ENCODE data around the gene IFNA4.
"Not testable (repeated sequence)": the region's sequence is repeated elsewhere in the genome, so short reads cannot be mapped to it uniquely, and the experiment has no call there.

The IFNA4 gene

GRCh38 chr9:21187487-21187886, at the start of gene IFNA4:
Gene IFNA4 (minus strand): TSS chr9:21187587. CDS start chr9:21187531, 56 bp downstream.
- DNase-seq (ENCODE audit: low read depth in 2 of 2) = not testable (repeated sequence)

- not testable (repeated sequence) for DNase-seq (ENCODE audit: low read depth in 2 of 2)
Observed at GRCh38 chr9:21236360-21236714, 49.0 kb upstream of the IFNA4 start.

GRCh38 chr9:21235468-21236359, 48.3 kb upstream of the IFNA4 start:
- not testable (repeated sequence) for DNase-seq (ENCODE audit: low read depth in 2 of 2)

GRCh38 chr9:21234153-21234687, 46.8 kb upstream of the IFNA4 start:
- no peak for DNase-seq (ENCODE audit: low read depth in 2 of 2)

GRCh38 chr9:21233258-21233657, 45.9 kb upstream of the IFNA4 start:
- no peak for DNase-seq (ENCODE audit: low read depth in 2 of 2)

- no peak for DNase-seq (ENCODE audit: low read depth in 2 of 2)
Observed at GRCh38 chr9:21228122-21228521, 40.7 kb upstream of the IFNA4 start, which contains the start of gene IFNA17. Gene IFNA17 (minus strand): TSS chr9:21228222. CDS start chr9:21228173, 49 bp downstream.

- not testable (repeated sequence) for DNase-seq (ENCODE audit: low read depth in 2 of 2)
Observed at GRCh38 chr9:21217211-21217610, 29.8 kb upstream of the IFNA4 start, which contains the start of gene IFNA16. Gene IFNA16 (minus strand): TSS chr9:21217311. CDS start chr9:21217305, 6 bp downstream.

- not testable (repeated sequence) for DNase-seq (ENCODE audit: low read depth in 2 of 2)
Observed at GRCh38 chr9:21213411-21214326, 26.3 kb upstream of the IFNA4 start.

- DNase-seq (ENCODE audit: low read depth in 2 of 2) = not testable (repeated sequence)
Observed at GRCh38 chr9:21212160-21212559, 24.8 kb upstream of the IFNA4 start.

GRCh38 chr9:21210782-21211181, 23.4 kb upstream of the IFNA4 start:
- not testable (repeated sequence) for DNase-seq (ENCODE audit: low read depth in 2 of 2)

GRCh38 chr9:21210311-21210710, 22.9 kb upstream of the IFNA4 start:
- DNase-seq (ENCODE audit: low read depth in 2 of 2) = no peak

- not testable (repeated sequence) for DNase-seq (ENCODE audit: low read depth in 2 of 2)
Observed at GRCh38 chr9:21207043-21207442, 19.7 kb upstream of the IFNA4 start, which contains the start of gene IFNA10. Gene IFNA10 (minus strand): TSS chr9:21207143. CDS start chr9:21207097, 46 bp downstream.

- DNase-seq (ENCODE audit: low read depth in 2 of 2) = no peak
Observed at GRCh38 chr9:21205204-21205603, 17.8 kb upstream of the IFNA4 start.

GRCh38 chr9:21202105-21202504, 14.7 kb upstream of the IFNA4 start, which contains the start of gene IFNA7:
Gene IFNA7 (minus strand): TSS chr9:21202205. CDS start chr9:21202165, 40 bp downstream.
- not testable (repeated sequence) for DNase-seq (ENCODE audit: low read depth in 2 of 2)

- not testable (repeated sequence) for DNase-seq (ENCODE audit: low read depth in 2 of 2)
Observed at GRCh38 chr9:21194867-21195776, 7.7 kb upstream of the IFNA4 start.

- not testable (repeated sequence) for DNase-seq (ENCODE audit: low read depth in 2 of 2)
Observed at GRCh38 chr9:21182810-21183736, 4.3 kb downstream of the IFNA4 start.

- DNase-seq (ENCODE audit: low read depth in 2 of 2) = no peak
Observed at GRCh38 chr9:21174671-21175070, 12.7 kb downstream of the IFNA4 start.

- DNase-seq (ENCODE audit: low read depth in 2 of 2) = no peak
Observed at GRCh38 chr9:21172156-21172555, 15.2 kb downstream of the IFNA4 start.

GRCh38 chr9:21171351-21171750, 16.0 kb downstream of the IFNA4 start:
- DNase-seq (ENCODE audit: low read depth in 2 of 2) = no peak
